Sigmoid colon (tissue), 7 donors: ENCODE measurements around the gene SCAF11. TPM values are rescaled to one million over a fixed set of nuclear protein-coding genes. Genes with fewer than 3 reads are reported as not detected.

Source experiments
- DNase-seq: peaks from one replicate; pipeline ENCODE4 v3.0.0-alpha.2; 2019
- H3K27ac ChIP-seq, 4 donors: fragments of 200-600 bp; sonication (generic); one replicate each; pipeline ENCODE4 v1.5.1; 2016 to 2019; ENCODE audit warnings: mild to moderate bottlenecking in 1 of 4
- H3K27me3 ChIP-seq, 3 donors: fragments of 200-600 bp; sonication (generic); one replicate each; pipeline ENCODE4 v1.5.1; 2019; ENCODE audit warnings: mild to moderate bottlenecking in 1 of 3
- H3K36me3 ChIP-seq, 4 donors: fragments of 200-600 bp; sonication (generic); one replicate each; pipeline ENCODE4 v1.5.1; 2016 to 2019
- H3K4me1 ChIP-seq, 4 donors: fragments of 200-600 bp; sonication (generic); one replicate each; pipeline ENCODE4 v1.5.1; 2017 to 2019
- H3K4me3 ChIP-seq, 4 donors: fragments of 200-600 bp; sonication (generic); one replicate each; pipeline ENCODE4 v1.5.1; 2017 to 2019; ENCODE audit warnings: mild to moderate bottlenecking in 2 of 4, moderate library complexity in 1 of 4
- H3K9me3 ChIP-seq, 4 donors: fragments of 200-600 bp in 3 of 4; sonication (generic) in 3 of 4; one replicate each; pipeline versions ENCODE4 v1.5.1 to v1.6.1; 2013 to 2019
- EP300 ChIP-seq, 4 donors: sonication (generic); formaldehyde crosslinking; IDR thresholded peaks; one replicate each; pipeline ENCODE4 v1.6.1; 2017; ENCODE audit warnings: antibody characterized with exemption in 4 of 4
- POLR2A ChIP-seq, 2 donors: fragments of 450-650 bp; IDR thresholded peaks; one replicate each; pipeline ENCODE4 v1.6.1; 2016; ENCODE audit warnings: antibody characterized with exemption in 2 of 2, mild to moderate bottlenecking in 2 of 2, moderate library complexity in 2 of 2
- POLR2AphosphoS5 ChIP-seq, 4 donors: sonication (generic); formaldehyde crosslinking; IDR thresholded peaks; one replicate each; pipeline ENCODE4 v1.6.1; 2017; ENCODE audit warnings: antibody characterized with exemption in 4 of 4
- WGBS, 2 donors: extraction: QIAGEN DNeasy Blood & Tissue Kit; methylation state at CpG; one replicate each; pipeline ENCODE4 v1.1.7; 2013; 5-methylcytosine and 5-hydroxymethylcytosine counted together
- intact Hi-C: fragments of 100-400 bp; cut with DNase I; formaldehyde crosslinking; loops from one replicate; pipeline ENCODE4 v1.15.1; 2023
- polyA plus RNA-seq, 3 donors: library from polyadenylated mRNA; stranded (reverse); fragments of 200-250 nt; gene quantifications; one replicate each; pipeline ENCODE4 v1.2.3, GENCODE V29; 2013
- total RNA-seq, 4 donors: library from RNA; depleted of rRNA; stranded (reverse); fragments of >200 nt; gene quantifications; one replicate each; pipeline ENCODE4 v1.1.0, GENCODE V29; 2016
- TF ChIP-seq, protein P1 (sequence below), 4 experiments: fragments of 450-650 bp in 3 of 4; fragments of 200-600 bp in 1 of 4; IDR thresholded peaks; one replicate each; pipeline ENCODE4 v1.5.1; 2016 to 2019; ENCODE audit warnings: antibody characterized with exemption in 4 of 4, mild to moderate bottlenecking in 3 of 4, moderate library complexity in 2 of 4
- donor health status: healthy with polysubstance abuse.
- donor health status: Bipolar disorder and iron deficiency.
- donor health status: healthy.

SCAF11 gene
- total and polyA plus RNA-seq, 7 donors, result 27.6 to 165 (median 116) TPM

DNA sequence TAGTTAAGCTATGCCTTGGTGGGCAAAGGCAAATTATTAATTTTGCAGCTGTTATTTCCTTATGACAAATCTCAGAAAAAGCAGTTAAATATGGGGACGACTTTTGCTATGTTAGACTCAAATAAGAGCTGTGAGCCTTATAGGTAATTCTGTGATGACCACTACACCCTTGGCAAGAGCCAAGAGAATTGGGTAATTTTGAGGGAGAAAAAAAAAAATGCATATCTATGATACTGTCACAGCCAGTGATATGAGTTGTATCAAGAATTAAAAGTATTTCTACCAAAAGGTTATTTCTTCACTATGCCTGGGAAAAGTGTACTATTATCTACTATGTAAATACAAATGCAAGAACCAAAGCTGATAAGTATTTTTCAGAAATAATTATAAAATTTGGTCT lies 43.9 kb downstream of the SCAF11 start:
- Histone ChIP-seq H3K36me3 (peaks cover 0 to 65% (median 11%) of the 10 kb centered on the region in 4 donors), H3K27me3 (no peaks in the 10 kb centered on the region), H3K4me3 (no peak overlapping the region), H3K9me3 (no peaks in the 10 kb centered on the region), H3K4me1 (no peaks in the 10 kb centered on the region), H3K27ac (no peak overlapping the region)
- no peak for DNase-seq
- WGBS, 2 donors, result 91 to 95% methylated on average over 1 of the region's 1 CpG
- TF ChIP-seq, protein P1, sequence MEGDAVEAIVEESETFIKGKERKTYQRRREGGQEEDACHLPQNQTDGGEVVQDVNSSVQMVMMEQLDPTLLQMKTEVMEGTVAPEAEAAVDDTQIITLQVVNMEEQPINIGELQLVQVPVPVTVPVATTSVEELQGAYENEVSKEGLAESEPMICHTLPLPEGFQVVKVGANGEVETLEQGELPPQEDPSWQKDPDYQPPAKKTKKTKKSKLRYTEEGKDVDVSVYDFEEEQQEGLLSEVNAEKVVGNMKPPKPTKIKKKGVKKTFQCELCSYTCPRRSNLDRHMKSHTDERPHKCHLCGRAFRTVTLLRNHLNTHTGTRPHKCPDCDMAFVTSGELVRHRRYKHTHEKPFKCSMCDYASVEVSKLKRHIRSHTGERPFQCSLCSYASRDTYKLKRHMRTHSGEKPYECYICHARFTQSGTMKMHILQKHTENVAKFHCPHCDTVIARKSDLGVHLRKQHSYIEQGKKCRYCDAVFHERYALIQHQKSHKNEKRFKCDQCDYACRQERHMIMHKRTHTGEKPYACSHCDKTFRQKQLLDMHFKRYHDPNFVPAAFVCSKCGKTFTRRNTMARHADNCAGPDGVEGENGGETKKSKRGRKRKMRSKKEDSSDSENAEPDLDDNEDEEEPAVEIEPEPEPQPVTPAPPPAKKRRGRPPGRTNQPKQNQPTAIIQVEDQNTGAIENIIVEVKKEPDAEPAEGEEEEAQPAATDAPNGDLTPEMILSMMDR (IDR thresholded peaks at IDR 0.05), result no peak
- TF ChIP-seq POLR2A (IDR thresholded peaks at IDR 0.05) (no peak), POLR2AphosphoS5 (IDR thresholded peaks at IDR 0.05) (no peak), EP300 (IDR thresholded peaks at IDR 0.05) (no peak)
- intact Hi-C loops, result no loop called here

DNA sequence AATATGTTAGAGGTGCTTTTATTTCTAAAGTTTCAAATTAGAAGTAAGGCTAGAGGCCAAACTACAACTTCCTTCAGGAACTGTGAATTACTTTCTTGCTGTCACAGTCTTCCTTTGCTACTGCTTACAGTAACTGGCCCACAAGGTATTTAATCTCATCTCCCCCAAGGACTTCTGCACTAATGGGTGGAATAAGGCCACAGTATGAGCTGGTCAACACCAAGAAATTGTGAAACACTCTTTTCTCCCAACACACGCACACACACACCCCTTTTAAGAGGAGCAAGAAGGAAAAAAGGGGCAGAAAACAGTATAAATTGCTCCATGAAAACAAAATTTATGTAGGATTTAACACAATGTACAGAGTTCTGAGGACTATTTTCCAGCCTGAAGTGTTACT lies 45.6 kb downstream of the SCAF11 start:
- intact Hi-C loops, result no loop called here
- Histone ChIP-seq H3K4me1 (no peaks in the 10 kb centered on the region), H3K27ac (no peak overlapping the region), H3K4me3 (no peak overlapping the region), H3K9me3 (no peaks in the 10 kb centered on the region), H3K36me3 (peaks cover 0 to 76% (median 11%) of the 10 kb centered on the region in 4 donors), H3K27me3 (no peaks in the 10 kb centered on the region)
- 92 to 95% methylated on average over 1 of the region's 1 CpG for WGBS, 2 donors
- no peak for DNase-seq
- no peak for TF ChIP-seq EP300 (IDR thresholded peaks at IDR 0.05)
- TF ChIP-seq POLR2AphosphoS5 (IDR thresholded peaks at IDR 0.05), result no peak
- TF ChIP-seq, protein P1 (IDR thresholded peaks at IDR 0.05), result no peak
- no peak for TF ChIP-seq POLR2A (IDR thresholded peaks at IDR 0.05)

DNA sequence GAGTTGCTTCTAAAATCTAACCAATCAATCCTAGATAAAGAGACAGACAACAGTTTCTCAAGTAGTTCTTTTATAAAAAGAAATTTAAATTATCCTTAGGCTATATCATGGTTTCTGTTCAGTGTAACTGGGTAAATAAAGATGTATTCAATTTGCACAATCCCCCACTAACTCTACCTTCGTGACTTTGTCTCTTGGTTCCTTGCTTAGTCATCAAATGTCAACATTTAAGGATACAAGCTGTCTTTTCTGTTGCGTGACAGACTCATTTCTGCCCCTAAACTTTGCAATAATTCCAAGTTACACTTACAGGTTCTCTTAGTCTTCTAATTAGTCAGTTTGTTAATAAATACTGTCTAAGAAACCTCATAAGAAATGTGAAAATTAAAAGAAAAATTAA lies 50.6 kb downstream of the SCAF11 start:
- peaks cover 0 to 3% (median 0%) of the 10 kb centered on the region in 4 donors for H3K4me1 ChIP-seq
- WGBS, 2 donors, result 93 to 94% methylated on average over 2 of the region's 2 CpGs
- no peaks in the 10 kb centered on the region for H3K27me3 ChIP-seq
- H3K4me3 ChIP-seq, result no peak overlapping the region
- no peaks in the 10 kb centered on the region for H3K9me3 ChIP-seq
- intact Hi-C loops, result no loop called here
- peaks cover 0 to 38% (median 0%) of the 10 kb centered on the region in 4 donors for H3K36me3 ChIP-seq
- DNase-seq, result no peak
- TF ChIP-seq POLR2AphosphoS5 (IDR thresholded peaks at IDR 0.05), result no peak
- no peak for TF ChIP-seq POLR2A (IDR thresholded peaks at IDR 0.05)
- TF ChIP-seq EP300 (IDR thresholded peaks at IDR 0.05), result no peak
- H3K27ac ChIP-seq, result no peak overlapping the region

DNA sequence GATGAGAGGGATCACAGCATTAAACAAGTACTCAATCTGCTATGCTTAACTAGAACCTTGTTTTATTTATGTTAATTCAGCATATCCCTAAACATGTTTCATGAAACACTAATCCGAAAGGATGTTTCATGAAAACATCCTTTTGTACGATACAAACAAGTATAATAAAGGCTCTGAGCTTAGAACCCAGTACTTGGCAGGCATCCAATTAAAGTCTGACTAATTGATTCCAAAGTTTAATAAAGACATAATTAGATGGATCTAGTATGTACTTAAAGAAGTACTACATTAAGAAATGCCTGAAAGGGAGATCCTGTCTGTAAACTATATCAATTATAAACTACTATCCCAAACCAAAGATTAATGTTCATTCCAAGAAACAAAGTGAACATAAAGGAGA lies 51.8 kb downstream of the SCAF11 start:
- Histone ChIP-seq H3K4me1 (peaks cover 0 to 15% (median 9%) of the 10 kb centered on the region in 4 donors), H3K9me3 (no peaks in the 10 kb centered on the region), H3K36me3 (peaks cover 0 to 32% (median 0%) of the 10 kb centered on the region in 4 donors), H3K27ac (no peak overlapping the region), H3K4me3 (no peak overlapping the region), H3K27me3 (no peaks in the 10 kb centered on the region)
- WGBS, 2 donors, result 81 to 93% methylated on average over 2 of the region's 2 CpGs
- intact Hi-C loops, result no loop called here
- DNase-seq, result no peak
- TF ChIP-seq, protein P1 (IDR thresholded peaks at IDR 0.05), result no peak
- TF ChIP-seq POLR2AphosphoS5 (IDR thresholded peaks at IDR 0.05) (no peak), POLR2A (IDR thresholded peaks at IDR 0.05) (no peak), EP300 (IDR thresholded peaks at IDR 0.05) (no peak)

DNA sequence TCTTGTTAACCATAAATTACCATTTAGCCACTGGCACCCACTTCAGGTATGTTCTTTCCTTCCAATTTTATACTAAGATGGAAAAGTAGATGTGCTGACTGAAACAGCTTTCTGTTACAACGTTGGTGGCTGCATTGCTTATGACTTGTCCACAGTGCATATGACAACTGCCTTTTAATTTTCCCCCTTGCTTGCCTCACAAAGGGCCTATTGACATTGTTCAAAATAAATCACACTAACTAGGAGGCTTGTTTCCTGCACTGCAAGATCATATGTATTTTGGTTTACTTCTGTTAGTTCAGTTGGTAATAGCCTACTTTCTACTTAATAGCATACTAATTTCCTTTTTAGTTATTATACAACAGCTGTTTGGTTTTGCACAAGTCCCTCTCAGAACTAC lies 55.4 kb downstream of the SCAF11 start:
- no peak overlapping the region for H3K4me3 ChIP-seq
- H3K36me3 ChIP-seq, result peaks cover 0 to 42% (median 1%) of the 10 kb centered on the region in 4 donors
- peaks cover 0 to 18% (median 16%) of the 10 kb centered on the region in 4 donors for H3K4me1 ChIP-seq
- WGBS, 2 donors, result 40 to 50% methylated on average over 1 of the region's 1 CpG
- TF ChIP-seq POLR2AphosphoS5 (IDR thresholded peaks at IDR 0.05), result no peak
- TF ChIP-seq, protein P1 (IDR thresholded peaks at IDR 0.05), result no peak
- TF ChIP-seq POLR2A (IDR thresholded peaks at IDR 0.05), result no peak
- TF ChIP-seq EP300 (IDR thresholded peaks at IDR 0.05), result no peak
- H3K9me3 ChIP-seq, result no peaks in the 10 kb centered on the region
- H3K27me3 ChIP-seq, result no peaks in the 10 kb centered on the region
- peak overlapping the region in 1 of 4 donors; percentile 7 for H3K27ac ChIP-seq
- intact Hi-C loops, result no loop called here
- DNase-seq, result no peak
